ENCODE data around the gene POTEH. TPM values are rescaled to one million over a fixed set of nuclear protein-coding genes. Genes with fewer than 3 reads are reported as not detected.
"Not testable (repeated sequence)": the region's sequence is repeated elsewhere in the genome, so short reads cannot be mapped to it uniquely, and the experiment has no call there.

The POTEH gene
- total RNA-seq, 1 experiment from 2014 or later, result not detected

GRCh38 chr22:15653241-15653640 lies 36.6 kb upstream of the POTEH start:
- H4K20me1 ChIP-seq (ENCODE audit: insufficient read depth); H3K79me2 ChIP-seq (ENCODE audit: insufficient read depth, low read length); H3K27me3 ChIP-seq (ENCODE audit: insufficient read depth, low read length); CTCF ChIA-PET; BruUV-seq (replicated peaks); H3K27ac ChIP-seq (ENCODE audit: low read depth, low read length); RAD21 ChIA-PET (ENCODE audit: low non-redundant PET in 1 of 2, low total read pairs in 2 of 2, uncharacterized antibody in 2 of 2, unreplicated experiment in 2 of 2); H3K9me3 ChIP-seq (ENCODE audit: control insufficient read depth in 1 of 2, insufficient read depth in 1 of 2, low read depth in 1 of 2, low read length in 2 of 2); ATAC-seq; POLR2A ChIA-PET; H3K36me3 ChIP-seq (ENCODE audit: control insufficient read depth in 1 of 2, insufficient read depth in 2 of 2, low read length in 2 of 2); H3K9me2 ChIP-seq (ENCODE audit: insufficient read depth); DNase-seq (ENCODE audit: low read depth, low spot score); H3K4me2 ChIP-seq (ENCODE audit: low read length); H3K4me3 ChIP-seq (replicated peaks in 1 of 2; ENCODE audit: low read depth in 1 of 2, low read length in 2 of 2); H2AFZ ChIP-seq (ENCODE audit: low read depth, low read length, poor library complexity, severe bottlenecking); H3K9ac ChIP-seq (ENCODE audit: low read length); H3K4me1 ChIP-seq (ENCODE audit: control insufficient read depth in 1 of 2, insufficient read depth in 2 of 2, low read length in 2 of 2); intact Hi-C loops (cut with micrococcal nuclease): not testable (repeated sequence)

GRCh38 chr22:15661102-15661501 lies 28.7 kb upstream of the POTEH start:
- H3K36me3 ChIP-seq (ENCODE audit: control insufficient read depth in 1 of 2, insufficient read depth in 2 of 2, low read length in 2 of 2); H3K4me1 ChIP-seq (ENCODE audit: control insufficient read depth in 1 of 2, insufficient read depth in 2 of 2, low read length in 2 of 2); H4K20me1 ChIP-seq (ENCODE audit: insufficient read depth); ATAC-seq; H3K79me2 ChIP-seq (ENCODE audit: insufficient read depth, low read length); H3K27me3 ChIP-seq (ENCODE audit: insufficient read depth, low read length); RAD21 ChIA-PET (ENCODE audit: low non-redundant PET in 1 of 2, low total read pairs in 2 of 2, uncharacterized antibody in 2 of 2, unreplicated experiment in 2 of 2); H3K9me2 ChIP-seq (ENCODE audit: insufficient read depth); CTCF ChIA-PET; H3K9me3 ChIP-seq (ENCODE audit: control insufficient read depth in 1 of 2, insufficient read depth in 1 of 2, low read depth in 1 of 2, low read length in 2 of 2); BruUV-seq (replicated peaks); H3K9ac ChIP-seq (ENCODE audit: low read length); H2AFZ ChIP-seq (ENCODE audit: low read depth, low read length, poor library complexity, severe bottlenecking); H3K4me2 ChIP-seq (ENCODE audit: low read length); DNase-seq (ENCODE audit: low read depth, low spot score); H3K4me3 ChIP-seq (replicated peaks in 1 of 2; ENCODE audit: low read depth in 1 of 2, low read length in 2 of 2); H3K27ac ChIP-seq (ENCODE audit: low read depth, low read length); POLR2A ChIA-PET; intact Hi-C loops (cut with micrococcal nuclease): not testable (repeated sequence)

GRCh38 chr22:15664682-15665081 lies 25.1 kb upstream of the POTEH start:
- H3K4me1 ChIP-seq (ENCODE audit: control insufficient read depth in 1 of 2, insufficient read depth in 2 of 2, low read length in 2 of 2); ATAC-seq; H3K79me2 ChIP-seq (ENCODE audit: insufficient read depth, low read length); H3K36me3 ChIP-seq (ENCODE audit: control insufficient read depth in 1 of 2, insufficient read depth in 2 of 2, low read length in 2 of 2); H3K9me3 ChIP-seq (ENCODE audit: control insufficient read depth in 1 of 2, insufficient read depth in 1 of 2, low read depth in 1 of 2, low read length in 2 of 2); POLR2A ChIA-PET; RAD21 ChIA-PET (ENCODE audit: low non-redundant PET in 1 of 2, low total read pairs in 2 of 2, uncharacterized antibody in 2 of 2, unreplicated experiment in 2 of 2); intact Hi-C loops (cut with micrococcal nuclease); BruUV-seq (replicated peaks); H3K4me2 ChIP-seq (ENCODE audit: low read length); H3K9ac ChIP-seq (ENCODE audit: low read length); H2AFZ ChIP-seq (ENCODE audit: low read depth, low read length, poor library complexity, severe bottlenecking); H3K27me3 ChIP-seq (ENCODE audit: insufficient read depth, low read length); H3K9me2 ChIP-seq (ENCODE audit: insufficient read depth); H3K4me3 ChIP-seq (replicated peaks in 1 of 2; ENCODE audit: low read depth in 1 of 2, low read length in 2 of 2); H3K27ac ChIP-seq (ENCODE audit: low read depth, low read length); H4K20me1 ChIP-seq (ENCODE audit: insufficient read depth); CTCF ChIA-PET; DNase-seq (ENCODE audit: low read depth, low spot score): not testable (repeated sequence)

GRCh38 chr22:15665478-15665877 lies 24.3 kb upstream of the POTEH start:
- H3K27ac ChIP-seq (ENCODE audit: low read depth, low read length); DNase-seq (ENCODE audit: low read depth, low spot score); BruUV-seq (replicated peaks); intact Hi-C loops (cut with micrococcal nuclease); H4K20me1 ChIP-seq (ENCODE audit: insufficient read depth); ATAC-seq; H3K79me2 ChIP-seq (ENCODE audit: insufficient read depth, low read length); H3K4me2 ChIP-seq (ENCODE audit: low read length); POLR2A ChIA-PET; CTCF ChIA-PET; H2AFZ ChIP-seq (ENCODE audit: low read depth, low read length, poor library complexity, severe bottlenecking); H3K9me2 ChIP-seq (ENCODE audit: insufficient read depth); H3K27me3 ChIP-seq (ENCODE audit: insufficient read depth, low read length); H3K4me1 ChIP-seq (ENCODE audit: control insufficient read depth in 1 of 2, insufficient read depth in 2 of 2, low read length in 2 of 2); RAD21 ChIA-PET (ENCODE audit: low non-redundant PET in 1 of 2, low total read pairs in 2 of 2, uncharacterized antibody in 2 of 2, unreplicated experiment in 2 of 2); H3K36me3 ChIP-seq (ENCODE audit: control insufficient read depth in 1 of 2, insufficient read depth in 2 of 2, low read length in 2 of 2); H3K4me3 ChIP-seq (replicated peaks in 1 of 2; ENCODE audit: low read depth in 1 of 2, low read length in 2 of 2); H3K9me3 ChIP-seq (ENCODE audit: control insufficient read depth in 1 of 2, insufficient read depth in 1 of 2, low read depth in 1 of 2, low read length in 2 of 2); H3K9ac ChIP-seq (ENCODE audit: low read length): not testable (repeated sequence)

GRCh38 chr22:15669430-15669829 lies 20.4 kb upstream of the POTEH start:
- H3K27me3 ChIP-seq (ENCODE audit: insufficient read depth, low read length); H3K4me3 ChIP-seq (replicated peaks in 1 of 2; ENCODE audit: low read depth in 1 of 2, low read length in 2 of 2); intact Hi-C loops (cut with micrococcal nuclease); H3K79me2 ChIP-seq (ENCODE audit: insufficient read depth, low read length); H3K4me2 ChIP-seq (ENCODE audit: low read length); H3K36me3 ChIP-seq (ENCODE audit: control insufficient read depth in 1 of 2, insufficient read depth in 2 of 2, low read length in 2 of 2); DNase-seq (ENCODE audit: low read depth, low spot score); H3K9me3 ChIP-seq (ENCODE audit: control insufficient read depth in 1 of 2, insufficient read depth in 1 of 2, low read depth in 1 of 2, low read length in 2 of 2); ATAC-seq; RAD21 ChIA-PET (ENCODE audit: low non-redundant PET in 1 of 2, low total read pairs in 2 of 2, uncharacterized antibody in 2 of 2, unreplicated experiment in 2 of 2); H3K4me1 ChIP-seq (ENCODE audit: control insufficient read depth in 1 of 2, insufficient read depth in 2 of 2, low read length in 2 of 2); H3K27ac ChIP-seq (ENCODE audit: low read depth, low read length); H2AFZ ChIP-seq (ENCODE audit: low read depth, low read length, poor library complexity, severe bottlenecking); BruUV-seq (replicated peaks); POLR2A ChIA-PET; H3K9me2 ChIP-seq (ENCODE audit: insufficient read depth); H3K9ac ChIP-seq (ENCODE audit: low read length); CTCF ChIA-PET; H4K20me1 ChIP-seq (ENCODE audit: insufficient read depth): not testable (repeated sequence)

Measured in HCT116 (cell line).